ENCODE data around the gene TFF3.

The TFF3 gene, protein sequence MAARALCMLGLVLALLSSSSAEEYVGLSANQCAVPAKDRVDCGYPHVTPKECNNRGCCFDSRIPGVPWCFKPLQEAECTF

DNA sequence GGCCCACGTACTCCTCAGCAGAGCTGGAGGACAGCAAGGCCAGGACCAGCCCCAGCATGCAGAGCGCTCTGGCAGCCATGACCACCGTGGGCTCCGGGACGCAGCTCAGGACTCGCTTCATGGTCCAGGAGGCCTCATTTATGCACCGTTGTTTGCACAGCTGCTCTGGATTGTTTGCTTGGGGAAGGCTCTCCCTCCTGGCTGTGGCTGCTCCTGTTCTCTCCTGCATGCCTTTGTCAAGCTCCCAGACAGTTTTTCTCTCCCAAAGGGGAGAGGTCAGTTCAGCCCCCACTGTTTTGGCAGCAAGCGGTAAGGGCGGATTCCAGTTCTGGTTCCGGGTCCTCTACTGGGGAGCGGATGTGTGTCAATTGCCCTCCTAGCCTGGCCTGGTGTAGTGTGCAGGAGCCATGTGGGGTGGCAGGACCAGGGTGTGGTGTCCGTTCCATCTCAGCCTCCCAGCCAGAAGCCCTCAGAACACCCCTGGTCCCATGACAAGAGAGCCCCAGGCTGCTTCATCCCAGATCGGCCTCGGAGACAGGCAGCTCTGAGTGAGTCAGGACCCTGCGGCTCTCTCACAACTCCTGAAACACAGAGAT lies at the start of gene TFF3:
TFF3 (minus strand) TSS at position 114 of the 596 bp plus-strand sequence; CDS start at position 79, 35 bp downstream.
- peak; percentile 42 for DNase-seq (ENCODE audit: low read depth, low spot score)

GRCh38 chr21:42364304-42364865 lies 49.2 kb upstream of the TFF3 start:
- DNase-seq (ENCODE audit: low read depth, low spot score): peak; percentile 32

- no peak for DNase-seq (ENCODE audit: low read depth, low spot score)
Observed at GRCh38 chr21:42363312-42363711, 48.1 kb upstream of the TFF3 start.

- no peak for DNase-seq (ENCODE audit: low read depth, low spot score)
Observed at GRCh38 chr21:42362700-42363099, 47.5 kb upstream of the TFF3 start.

DNA sequence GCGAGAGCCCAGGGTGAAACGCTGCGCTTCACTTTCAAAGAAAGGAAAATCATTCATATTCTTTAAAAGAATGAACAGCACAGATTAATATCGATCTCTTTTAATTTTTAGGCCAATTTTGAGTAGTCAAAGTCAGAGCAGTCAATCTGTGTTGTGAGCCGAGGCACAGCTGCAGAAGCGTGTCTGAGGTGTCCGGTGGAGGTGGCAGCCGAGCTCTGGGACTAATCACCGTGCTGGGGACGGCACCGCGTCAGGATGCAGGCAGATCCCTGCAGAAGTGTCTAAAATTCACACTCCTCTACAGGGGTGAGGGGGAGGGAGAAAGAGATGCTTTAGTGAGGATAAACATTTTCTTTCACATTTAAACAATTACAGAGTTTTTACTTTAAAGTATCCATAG lies 47.0 kb upstream of the TFF3 start:
- no peak for DNase-seq (ENCODE audit: low read depth, low spot score)

- no peak for DNase-seq (ENCODE audit: low read depth, low spot score)
Observed at GRCh38 chr21:42361286-42361685, 46.1 kb upstream of the TFF3 start.

DNA sequence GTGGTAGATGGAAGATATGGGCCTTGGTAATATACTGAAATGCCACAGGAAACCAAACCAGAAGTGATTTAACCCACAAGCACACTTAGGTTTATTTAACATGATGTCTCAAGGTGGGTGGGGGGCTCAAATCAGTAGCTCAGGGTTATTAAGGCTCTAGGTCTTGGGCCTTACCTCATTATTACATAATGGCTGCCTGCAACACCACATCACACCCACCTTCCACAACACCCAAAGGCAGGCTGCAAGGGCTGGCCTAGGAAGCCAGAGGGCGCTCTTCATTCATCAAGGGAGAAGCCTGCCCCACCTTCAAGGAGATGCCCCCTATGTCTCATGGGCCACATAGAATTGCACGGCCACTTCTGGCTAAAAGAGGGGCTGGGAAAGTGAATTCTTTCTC lies 45.1 kb upstream of the TFF3 start:
- peak; percentile 31 for DNase-seq (ENCODE audit: low read depth, low spot score)

DNA sequence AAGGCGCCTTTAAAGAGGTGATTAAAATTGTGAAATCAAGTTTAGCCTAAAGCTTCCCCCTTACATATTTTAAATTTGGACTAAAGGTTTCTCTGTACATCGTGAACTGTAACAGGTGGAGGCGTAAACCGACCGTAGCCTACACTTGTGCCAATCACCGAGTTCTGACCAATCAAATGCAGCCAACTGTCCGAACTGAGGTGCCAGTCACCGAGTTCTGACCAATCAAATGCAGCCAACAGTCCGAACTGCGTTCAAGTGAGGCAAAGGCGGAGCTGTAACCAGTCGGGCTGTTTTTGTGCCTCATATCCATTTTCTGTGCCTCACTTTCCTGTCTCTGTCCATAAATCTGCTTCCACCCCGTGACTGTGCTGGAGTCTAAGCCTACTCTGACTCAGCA lies 43.7 kb upstream of the TFF3 start:
- no peak for DNase-seq (ENCODE audit: low read depth, low spot score)

GRCh38 chr21:42358261-42358660 lies 43.1 kb upstream of the TFF3 start:
- no peak for DNase-seq (ENCODE audit: low read depth, low spot score)

- DNase-seq (ENCODE audit: low read depth, low spot score): no peak
Observed at GRCh38 chr21:42357307-42357706, 42.1 kb upstream of the TFF3 start.

DNA sequence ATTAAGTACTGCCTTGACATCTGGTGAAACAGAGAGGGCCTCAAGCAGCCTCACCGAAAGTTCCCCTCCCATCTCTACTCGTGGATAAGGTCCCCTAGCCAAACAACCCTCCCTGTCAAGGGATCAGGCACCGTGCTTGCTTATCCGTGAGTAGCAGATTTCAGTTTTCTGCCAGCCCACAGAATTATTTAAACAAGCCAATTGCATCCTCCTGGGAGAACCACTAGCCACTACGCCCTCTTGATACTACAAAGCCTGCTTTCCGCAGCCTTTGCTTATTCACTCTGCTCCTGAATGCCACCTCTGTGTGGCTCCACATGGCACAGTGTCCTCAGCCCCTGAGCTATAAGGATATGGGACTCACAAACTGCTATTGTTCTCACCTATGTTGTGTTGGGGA lies 41.4 kb upstream of the TFF3 start:
- no peak for DNase-seq (ENCODE audit: low read depth, low spot score)

DNA sequence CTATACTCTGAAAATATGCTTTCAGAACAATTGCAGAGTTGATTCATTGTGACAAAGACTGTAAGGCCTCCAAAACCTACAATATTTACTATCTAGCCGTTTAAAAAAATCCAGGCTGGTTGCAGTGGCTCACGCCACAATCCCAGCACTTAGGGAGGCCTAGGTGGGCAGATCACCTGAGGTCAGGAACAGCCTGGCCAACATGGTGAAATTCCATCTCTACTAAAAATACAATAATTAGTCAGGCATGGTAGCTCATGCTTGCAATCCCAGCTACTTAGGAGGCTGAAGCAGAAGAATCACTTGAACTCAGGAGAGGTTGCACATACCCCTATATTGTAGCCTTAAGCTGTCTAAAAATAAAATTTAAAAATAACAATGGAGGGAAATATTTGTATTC lies 40.8 kb upstream of the TFF3 start:
- DNase-seq (ENCODE audit: low read depth, low spot score): no peak

GRCh38 chr21:42353623-42354022 lies 38.4 kb upstream of the TFF3 start:
- DNase-seq (ENCODE audit: low read depth, low spot score): no peak

GRCh38 chr21:42352441-42353095 lies 37.4 kb upstream of the TFF3 start:
- DNase-seq (ENCODE audit: low read depth, low spot score): no peak

DNA sequence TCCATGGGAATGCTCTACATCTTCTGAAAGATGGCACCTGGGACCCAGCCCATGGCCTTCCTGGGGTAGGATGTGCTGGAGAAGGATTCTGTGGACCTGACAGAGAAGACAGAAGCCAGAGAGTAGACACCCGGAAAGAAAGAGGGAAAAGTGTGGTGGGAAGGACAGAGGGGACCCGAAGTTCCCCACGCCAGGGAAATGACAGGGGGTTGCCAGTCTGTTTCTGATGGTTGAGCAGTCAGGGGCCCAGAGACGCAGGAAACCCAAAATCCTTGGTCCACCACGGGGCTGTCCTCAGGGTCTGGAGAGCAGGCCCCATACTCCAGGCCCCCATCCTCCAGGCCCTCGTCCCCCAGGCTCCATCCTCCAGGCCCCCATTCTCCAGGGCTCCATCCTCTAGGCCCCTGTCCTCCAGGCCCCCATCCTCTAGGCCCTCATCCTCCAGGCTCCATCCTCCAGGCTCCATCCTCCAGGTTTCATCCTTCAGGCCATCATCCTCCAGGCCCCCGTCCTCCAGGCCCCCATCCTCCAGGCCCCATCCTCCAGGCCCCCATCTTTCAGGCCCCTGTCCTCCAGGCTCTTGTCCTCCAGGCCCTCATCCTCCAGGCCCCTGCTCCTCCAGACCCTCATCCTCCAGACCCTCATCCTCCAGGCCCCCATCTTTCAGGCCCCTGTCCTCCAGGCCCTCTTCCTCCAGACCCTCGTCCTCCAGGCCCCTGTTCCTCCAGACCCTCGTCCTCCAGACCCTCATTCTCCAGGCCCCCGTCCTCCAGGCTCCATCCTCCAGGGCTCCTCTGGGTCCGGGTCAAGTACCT lies 36.6 kb upstream of the TFF3 start:
- no peak for DNase-seq (ENCODE audit: low read depth, low spot score)

GRCh38 chr21:42350927-42351426 lies 35.8 kb upstream of the TFF3 start, which contains the start of gene TFF2:
TSS of gene TFF2 (minus strand) at chr21:42350994. CDS start at chr21:42350957, 37 bp downstream.
- no peak for DNase-seq (ENCODE audit: low read depth, low spot score)

DNA sequence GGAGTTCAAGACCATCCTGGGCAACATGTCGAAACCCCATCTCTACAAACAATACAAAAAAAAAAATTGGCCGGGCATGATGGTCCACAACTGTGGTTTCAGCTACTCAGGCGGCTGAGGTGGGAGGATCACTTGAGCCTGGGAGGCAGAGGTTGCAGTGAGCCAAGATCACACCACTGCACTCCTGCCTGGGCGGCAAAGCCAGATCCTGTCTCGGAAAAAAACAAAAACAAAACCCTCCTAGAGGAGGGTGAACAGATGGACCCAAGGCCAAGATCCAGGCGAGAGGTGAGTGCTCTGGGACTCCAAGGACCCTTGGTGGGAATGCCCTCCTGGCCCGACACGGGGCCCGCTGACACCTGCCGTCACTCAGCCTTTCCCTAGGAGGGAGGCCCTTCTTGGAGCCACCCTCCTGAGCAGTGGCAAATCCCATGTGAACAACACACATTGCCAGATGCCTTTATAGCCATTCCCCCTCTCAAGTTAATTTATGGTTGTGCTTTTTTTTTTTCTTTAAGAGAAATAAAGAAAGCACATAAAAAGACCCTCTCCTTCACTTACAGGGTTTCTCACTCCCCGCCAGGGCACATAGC lies 35.2 kb upstream of the TFF3 start:
- no peak for DNase-seq (ENCODE audit: low read depth, low spot score)

DNA sequence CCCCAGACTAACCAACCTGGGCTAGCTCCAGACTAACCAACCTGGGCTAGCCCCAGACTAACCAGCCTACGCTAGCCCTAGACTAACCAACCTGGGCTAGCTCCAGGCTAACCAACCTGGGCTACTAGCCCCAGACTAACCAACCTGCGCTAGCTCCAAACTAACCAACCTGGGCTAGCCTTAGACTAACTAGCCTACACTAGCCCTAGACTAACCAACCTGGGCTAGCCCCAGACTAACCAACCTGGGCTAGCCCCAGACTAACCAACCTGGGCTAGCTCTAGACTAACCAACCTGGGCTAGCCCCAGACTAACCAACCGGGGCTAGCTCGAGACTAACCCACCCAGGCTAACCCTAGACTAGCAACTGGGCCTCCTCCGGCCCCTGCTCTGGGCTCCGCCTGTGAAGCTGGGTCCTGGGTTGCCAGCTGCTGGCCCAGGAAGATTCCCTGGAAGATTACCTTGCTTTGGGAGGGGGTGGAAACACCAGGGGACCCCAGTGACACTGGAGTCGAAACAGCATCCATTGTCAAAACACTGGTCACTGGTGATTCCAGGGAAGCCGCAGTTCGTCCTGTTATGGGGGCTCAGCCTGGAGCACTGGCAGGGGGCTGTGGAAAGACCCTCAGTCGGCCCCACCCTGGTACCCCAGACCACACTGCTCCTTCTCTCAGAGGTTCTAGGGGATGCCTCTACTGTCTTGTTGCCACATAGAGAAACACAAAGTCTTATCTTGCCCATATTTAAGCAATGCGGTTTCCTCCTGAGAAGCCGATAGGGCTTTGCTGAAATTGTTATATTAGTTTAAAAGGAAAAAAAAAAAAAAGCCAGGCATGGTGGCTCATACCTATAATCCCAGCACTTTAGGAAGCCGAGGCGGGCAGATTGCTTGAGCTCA lies 34.5 kb upstream of the TFF3 start:
- no peak for DNase-seq (ENCODE audit: low read depth, low spot score)

DNA sequence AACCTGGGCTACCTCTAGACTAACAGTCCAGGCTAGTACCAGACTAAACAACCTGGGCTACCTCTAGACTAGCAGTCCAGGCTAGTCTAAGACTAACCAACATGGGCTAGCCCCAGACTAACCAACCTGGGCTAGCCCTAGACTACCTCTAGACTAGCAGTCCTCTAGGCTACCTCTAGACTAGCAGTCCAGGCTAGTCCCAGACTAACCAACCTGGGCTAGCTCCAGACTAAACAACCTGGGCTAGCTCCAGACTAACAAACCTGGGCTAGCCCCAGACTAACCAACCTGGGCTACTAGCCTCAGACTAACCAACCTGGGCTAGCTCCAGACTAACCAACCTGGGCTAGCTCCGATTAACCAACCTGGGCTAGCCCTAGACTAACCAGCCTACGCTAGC lies 33.6 kb upstream of the TFF3 start:
- no peak for DNase-seq (ENCODE audit: low read depth, low spot score)

- no peak for DNase-seq (ENCODE audit: low read depth, low spot score)
Observed at GRCh38 chr21:42347601-42348327, 32.6 kb upstream of the TFF3 start.

Data from ELF-1 (cell line).